Mesothelial cell of epicardium (in vitro differentiated cells): ENCODE measurements around the gene MRPL39. TPM values are rescaled to one million over a fixed set of nuclear protein-coding genes. Genes with fewer than 3 reads are reported as not detected.

ENCODE experiments used
- DNase-seq, 2 experiments: peaks; one replicate each; pipeline ENCODE4 v3.0.0; 2021; ENCODE audit warnings: low spot score in 2 of 2; ENCODE audit not compliant: unreplicated experiment in 2 of 2
- H3K27ac Mint-ChIP-seq: 2 replicates; pipeline ENCODE4 v1.8.0; 2021; ENCODE audit warnings: mixed read lengths
- H3K27me3 Mint-ChIP-seq: 2 replicates; pipeline ENCODE4 v1.8.0; 2021; ENCODE audit warnings: low read depth, mixed read lengths
- H3K36me3 Mint-ChIP-seq: 2 replicates; pipeline ENCODE4 v1.8.0; 2021; ENCODE audit warnings: mixed read lengths
- H3K4me1 Mint-ChIP-seq: 2 replicates; pipeline ENCODE4 v1.8.0; 2021; ENCODE audit warnings: mixed read lengths
- H3K4me3 Mint-ChIP-seq: 2 replicates; pipeline ENCODE4 v1.8.0; 2021; ENCODE audit warnings: mild to moderate bottlenecking, moderate library complexity, mixed read lengths
- H3K9me3 Mint-ChIP-seq: 2 replicates; pipeline ENCODE4 v1.8.0; 2021; ENCODE audit warnings: mixed read lengths
- total RNA-seq: library from RNA; stranded (reverse); gene quantifications from 3 replicates; pipeline ENCODE4 v1.2.1, GENCODE V29; 2021
- TF ChIP-seq, protein P1 (sequence below): fragments of 200-600 bp; sonication (generic); IDR thresholded peaks from one replicate; pipeline ENCODE4 v1.5.0; 2021; ENCODE audit warnings: antibody characterized with exemption; ENCODE audit not compliant: unreplicated experiment

Gene MRPL39
- total RNA-seq, 1 donor from 2014 or later, result 26.4 TPM

DNA sequence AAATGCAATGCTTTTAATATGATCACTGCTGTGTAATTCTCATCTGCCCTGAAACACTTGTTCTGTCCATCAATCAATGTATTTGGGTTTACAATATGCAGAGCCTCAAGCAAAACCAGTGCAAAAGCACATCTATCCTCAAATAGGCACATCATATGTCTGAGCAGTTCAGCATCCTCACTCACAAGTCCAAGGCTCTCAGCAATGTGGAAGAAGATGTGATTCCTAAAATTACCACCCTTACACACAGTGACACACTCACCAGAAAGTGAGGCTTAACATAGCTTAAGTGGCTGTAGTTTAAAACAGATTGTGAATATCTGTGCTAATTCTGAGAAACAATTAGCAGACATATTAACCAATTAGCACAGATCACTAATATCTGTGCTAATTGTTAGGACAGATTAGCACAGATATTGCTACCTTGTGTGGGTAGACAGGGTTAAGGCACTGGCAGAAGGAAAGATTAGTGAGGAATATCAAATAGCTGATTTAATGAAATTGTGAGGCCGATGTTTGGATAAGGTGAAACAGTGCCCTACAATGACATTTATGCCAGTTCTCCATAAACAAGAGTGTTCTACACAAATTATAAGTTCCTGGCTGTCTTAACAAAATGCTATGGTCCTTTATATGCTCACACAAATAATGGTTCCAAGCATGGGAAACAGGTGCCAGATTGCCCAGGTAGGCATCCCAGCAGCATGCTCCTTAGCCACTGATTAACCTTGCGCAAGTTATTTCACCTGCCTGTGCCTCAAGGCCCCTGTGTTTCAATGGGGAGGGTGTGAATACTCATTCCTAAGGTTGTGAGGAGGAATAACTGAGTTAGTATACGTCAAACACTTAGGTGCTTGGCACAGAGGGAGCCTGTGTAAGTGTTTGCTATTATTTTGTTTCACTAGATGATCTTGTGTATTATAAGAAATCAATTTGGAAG, 41.7 kb downstream of the MRPL39 start:
- Mint-ChIP-seq H3K4me3 (no peak overlapping the region), H3K4me1 (peaks cover 12% of the 10 kb centered on the region), H3K27me3 (peaks cover 8% of the 10 kb centered on the region), H3K36me3 (peaks cover 5% of the 10 kb centered on the region), H3K9me3 (no peaks in the 10 kb centered on the region), H3K27ac (no peak overlapping the region)
- no peak for DNase-seq
- TF ChIP-seq, protein P1, sequence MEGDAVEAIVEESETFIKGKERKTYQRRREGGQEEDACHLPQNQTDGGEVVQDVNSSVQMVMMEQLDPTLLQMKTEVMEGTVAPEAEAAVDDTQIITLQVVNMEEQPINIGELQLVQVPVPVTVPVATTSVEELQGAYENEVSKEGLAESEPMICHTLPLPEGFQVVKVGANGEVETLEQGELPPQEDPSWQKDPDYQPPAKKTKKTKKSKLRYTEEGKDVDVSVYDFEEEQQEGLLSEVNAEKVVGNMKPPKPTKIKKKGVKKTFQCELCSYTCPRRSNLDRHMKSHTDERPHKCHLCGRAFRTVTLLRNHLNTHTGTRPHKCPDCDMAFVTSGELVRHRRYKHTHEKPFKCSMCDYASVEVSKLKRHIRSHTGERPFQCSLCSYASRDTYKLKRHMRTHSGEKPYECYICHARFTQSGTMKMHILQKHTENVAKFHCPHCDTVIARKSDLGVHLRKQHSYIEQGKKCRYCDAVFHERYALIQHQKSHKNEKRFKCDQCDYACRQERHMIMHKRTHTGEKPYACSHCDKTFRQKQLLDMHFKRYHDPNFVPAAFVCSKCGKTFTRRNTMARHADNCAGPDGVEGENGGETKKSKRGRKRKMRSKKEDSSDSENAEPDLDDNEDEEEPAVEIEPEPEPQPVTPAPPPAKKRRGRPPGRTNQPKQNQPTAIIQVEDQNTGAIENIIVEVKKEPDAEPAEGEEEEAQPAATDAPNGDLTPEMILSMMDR, result no peak

DNA sequence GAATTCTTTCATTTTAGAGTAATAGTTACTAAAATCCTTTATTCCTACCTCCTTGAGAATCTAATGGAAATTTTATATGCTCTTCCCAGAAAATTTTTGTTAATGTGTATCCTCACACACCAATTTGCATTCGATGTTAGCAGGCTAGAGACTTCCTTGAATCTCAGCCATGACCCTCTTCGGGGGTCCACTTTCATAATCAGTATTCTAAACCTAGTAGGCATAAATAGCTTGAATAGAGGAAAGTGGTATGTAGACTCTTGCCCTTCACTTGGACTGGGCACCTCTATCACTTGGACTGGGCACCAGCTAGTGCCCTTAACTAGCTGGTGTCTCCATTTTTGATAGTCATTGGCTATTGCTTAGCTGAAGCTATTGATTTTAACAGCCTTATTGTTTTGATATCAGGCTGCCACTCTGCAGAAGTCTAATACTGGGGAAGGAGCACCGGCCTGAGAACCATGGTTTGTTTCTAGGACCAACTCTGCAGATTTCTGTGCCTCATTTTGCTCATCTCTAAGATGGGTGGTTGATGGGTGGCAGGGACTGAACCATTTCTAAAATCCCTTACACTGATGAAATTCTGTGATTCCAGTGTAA, 42.8 kb downstream of the MRPL39 start:
- no peak overlapping the region for H3K27ac Mint-ChIP-seq
- H3K4me1 Mint-ChIP-seq, result peaks cover 12% of the 10 kb centered on the region
- TF ChIP-seq, protein P1, result no peak
- H3K4me3 Mint-ChIP-seq, result no peak overlapping the region
- DNase-seq, result no peak
- no peaks in the 10 kb centered on the region for H3K9me3 Mint-ChIP-seq
- H3K27me3 Mint-ChIP-seq, result peaks cover 8% of the 10 kb centered on the region
- H3K36me3 Mint-ChIP-seq, result peaks cover 5% of the 10 kb centered on the region

DNA sequence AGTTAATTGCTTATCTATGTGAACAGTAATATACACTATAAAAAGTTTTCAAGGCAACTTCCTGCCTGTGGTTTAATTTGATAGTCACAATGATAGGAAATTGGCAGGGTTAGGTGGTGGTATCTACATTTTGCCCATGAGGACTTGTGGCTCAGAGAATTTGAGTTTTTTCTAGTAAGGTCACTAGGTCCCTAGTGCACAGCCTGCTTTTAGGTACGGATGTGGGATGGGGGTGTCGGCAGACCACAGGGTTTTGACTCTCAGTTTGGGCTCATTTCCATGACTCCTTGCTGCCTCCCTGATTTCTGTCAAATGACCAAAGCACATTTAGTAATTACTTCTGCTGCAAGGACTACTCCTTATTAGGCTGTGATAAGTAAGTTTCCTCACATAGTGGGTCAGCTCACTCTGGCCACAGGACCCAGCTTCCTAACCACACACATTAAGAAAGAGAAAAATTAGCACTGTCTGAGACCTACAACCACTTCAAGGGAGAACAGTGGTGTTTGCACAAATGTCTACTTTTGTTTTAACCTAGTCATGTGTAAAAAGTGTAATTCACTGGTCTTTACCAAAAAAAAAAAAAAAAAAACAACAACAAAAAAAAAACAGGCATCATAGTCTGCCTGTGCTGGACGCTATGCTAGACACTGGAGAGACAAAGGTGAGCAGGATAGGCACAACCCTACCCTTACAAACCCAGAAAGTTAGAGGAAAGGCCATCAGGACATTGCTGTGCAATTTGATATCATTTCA, 43.7 kb downstream of the MRPL39 start:
- no peaks in the 10 kb centered on the region for H3K9me3 Mint-ChIP-seq
- TF ChIP-seq, protein P1, result no peak
- no peak for DNase-seq
- H3K27me3 Mint-ChIP-seq, result peaks cover 8% of the 10 kb centered on the region
- peaks cover 5% of the 10 kb centered on the region for H3K36me3 Mint-ChIP-seq
- H3K4me1 Mint-ChIP-seq, result peaks cover 12% of the 10 kb centered on the region
- peak overlapping the region; percentile 2 for H3K4me3 Mint-ChIP-seq
- no peak overlapping the region for H3K27ac Mint-ChIP-seq

DNA sequence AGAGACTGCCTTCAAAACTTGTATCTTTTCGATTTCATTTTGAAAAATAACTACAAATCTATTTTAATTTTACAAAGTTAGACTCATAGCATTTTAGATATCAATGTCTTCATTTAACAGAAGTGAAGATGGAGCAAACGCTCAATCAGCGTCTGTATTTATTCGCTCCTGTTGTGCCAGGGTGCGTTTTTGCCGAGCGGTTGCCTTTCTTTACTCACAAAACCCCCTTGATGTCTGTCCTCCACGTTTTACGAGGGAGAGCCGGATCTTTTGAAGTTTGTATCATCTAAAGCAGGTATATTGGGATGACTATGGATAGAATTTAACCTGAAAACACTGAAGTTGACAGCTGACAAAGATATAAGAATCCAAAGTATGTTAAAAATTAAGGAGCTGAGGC, 44.6 kb downstream of the MRPL39 start:
- peaks cover 8% of the 10 kb centered on the region for H3K27me3 Mint-ChIP-seq
- TF ChIP-seq, protein P1, result no peak
- H3K27ac Mint-ChIP-seq, result no peak overlapping the region
- peaks cover 5% of the 10 kb centered on the region for H3K36me3 Mint-ChIP-seq
- H3K4me3 Mint-ChIP-seq, result peak overlapping the region; percentile 78
- peaks cover 8% of the 10 kb centered on the region for H3K4me1 Mint-ChIP-seq
- DNase-seq, result no peak
- no peaks in the 10 kb centered on the region for H3K9me3 Mint-ChIP-seq
